Liver (tissue), 9 donors: Measurements from ENCODE around the gene BICDL1. TPM values are rescaled to one million over a fixed set of nuclear protein-coding genes. Genes with fewer than 3 reads are reported as not detected.

ENCODE experiments used
- DNase-seq: peaks from one replicate; pipeline ENCODE4 v3.0.0-alpha.2; 2017; ENCODE audit warnings: low spot score
- H3K27ac ChIP-seq, 2 donors: one replicate each; pipeline ENCODE4 v1.7.0; 2013; ENCODE audit warnings: inconsistent platforms in 2 of 2, low read length in 2 of 2, control low read depth in 1 of 2, low read depth in 1 of 2, mild to moderate bottlenecking in 1 of 2
- H3K27me3 ChIP-seq, 4 donors: one replicate each; pipeline versions ENCODE4 v1.6.1 to v1.7.0; 2013; ENCODE audit warnings: low read length in 3 of 4, inconsistent platforms in 1 of 4, mild to moderate bottlenecking in 1 of 4, moderate library complexity in 1 of 4; ENCODE audit not compliant: control insufficient read depth in 4 of 4, insufficient read depth in 4 of 4
- H3K36me3 ChIP-seq, 4 donors: one replicate each; pipeline versions ENCODE4 v1.6.1 to v1.7.0; 2013; ENCODE audit warnings: low read length in 3 of 4, mild to moderate bottlenecking in 3 of 4, low read depth in 1 of 4, moderate library complexity in 1 of 4; ENCODE audit not compliant: control insufficient read depth in 4 of 4, insufficient read depth in 3 of 4
- H3K4me1 ChIP-seq, 4 donors: one replicate each; pipeline versions ENCODE4 v1.6.1 to v1.7.0; 2013; ENCODE audit warnings: low read length in 3 of 4, mild to moderate bottlenecking in 3 of 4, moderate library complexity in 1 of 4; ENCODE audit not compliant: control insufficient read depth in 4 of 4, insufficient read depth in 4 of 4
- H3K4me3 ChIP-seq, 3 donors: one replicate each; pipeline versions ENCODE4 v1.6.1 to v1.7.0; 2013; ENCODE audit warnings: low read length in 3 of 3, control low read depth in 1 of 3, low read depth in 1 of 3, mild to moderate bottlenecking in 1 of 3
- H3K9ac ChIP-seq, 2 donors: one replicate each; pipeline ENCODE4 v1.7.0; 2013; ENCODE audit warnings: low read length in 2 of 2, mild to moderate bottlenecking in 2 of 2, moderate library complexity in 2 of 2, control low read depth in 1 of 2, low read depth in 1 of 2
- H3K9me3 ChIP-seq, 4 donors: one replicate each; pipeline versions ENCODE4 v1.6.1 to v1.7.0; 2013; ENCODE audit warnings: low read length in 3 of 4; ENCODE audit not compliant: control insufficient read depth in 4 of 4
- FOXA1 ChIP-seq: IDR thresholded peaks from 2 replicates; pipeline ENCODE4 v1.6.1; 2016; ENCODE audit warnings: antibody characterized with exemption
- FOXA2 ChIP-seq: IDR thresholded peaks from 2 replicates; pipeline ENCODE4 v1.6.1; 2016; ENCODE audit warnings: antibody characterized with exemption
- HNF4G ChIP-seq: IDR thresholded peaks from 2 replicates; pipeline ENCODE4 v1.6.1; 2016; ENCODE audit warnings: antibody characterized with exemption
- JUND ChIP-seq, 2 donors: IDR thresholded peaks; 2 replicates each; pipeline ENCODE4 v1.6.1; 2016; ENCODE audit warnings: antibody characterized with exemption in 2 of 2
- RAD21 ChIP-seq, 2 donors: IDR thresholded peaks; 2 replicates each; pipeline ENCODE4 v1.6.1; 2016; ENCODE audit warnings: antibody characterized with exemption in 2 of 2, mild to moderate bottlenecking in 2 of 2
- RXRA ChIP-seq, 2 donors: IDR thresholded peaks; 2 replicates each; pipeline ENCODE4 v1.6.1; 2017 to 2018; ENCODE audit warnings: antibody characterized with exemption in 2 of 2, mild to moderate bottlenecking in 1 of 2
- SP1 ChIP-seq: IDR thresholded peaks from 2 replicates; pipeline ENCODE4 v1.6.1; 2018; ENCODE audit warnings: antibody characterized with exemption, mild to moderate bottlenecking
- WGBS: extraction: QIAGEN DNeasy Blood & Tissue Kit; methylation state at CpG from one replicate; pipeline ENCODE4 v1.1.7; 2013; 5-methylcytosine and 5-hydroxymethylcytosine counted together
- polyA plus RNA-seq, 2 donors: library from polyadenylated mRNA; stranded (reverse) in 1 of 2; unstranded in 1 of 2; fragments of 200-250 nt in 1 of 2; fragments of >200 nt in 1 of 2; fragmentation: Nextera tagmentation in 1 of 2; extraction: Ambion mirVana in 1 of 2; gene quantifications; one replicate each; pipeline versions ENCODE4 v1.2.1 to v1.2.3, GENCODE V29; 2013 to 2015
- total RNA-seq, 2 donors: library from RNA; depleted of rRNA; stranded (reverse); fragments of >200 nt; gene quantifications; one replicate each; pipeline ENCODE4 v1.2.3, GENCODE V29; 2014
- TF ChIP-seq, protein P1 (sequence below): IDR thresholded peaks from 2 replicates; pipeline ENCODE4 v1.6.1; 2016; ENCODE audit warnings: antibody characterized with exemption, mild to moderate bottlenecking
- TF ChIP-seq, protein P2 (sequence below): IDR thresholded peaks from 2 replicates; pipeline ENCODE4 v1.6.1; 2016; ENCODE audit warnings: antibody characterized with exemption
- donor health status: healthy.
- donor health status: healthy.
- donor health status: healthy.
- donor health status: healthy.
- donor health status: healthy.

The BICDL1 gene
- total and polyA plus RNA-seq, 4 donors: 0.65 to 3.8 (median 2.3) TPM

DNA sequence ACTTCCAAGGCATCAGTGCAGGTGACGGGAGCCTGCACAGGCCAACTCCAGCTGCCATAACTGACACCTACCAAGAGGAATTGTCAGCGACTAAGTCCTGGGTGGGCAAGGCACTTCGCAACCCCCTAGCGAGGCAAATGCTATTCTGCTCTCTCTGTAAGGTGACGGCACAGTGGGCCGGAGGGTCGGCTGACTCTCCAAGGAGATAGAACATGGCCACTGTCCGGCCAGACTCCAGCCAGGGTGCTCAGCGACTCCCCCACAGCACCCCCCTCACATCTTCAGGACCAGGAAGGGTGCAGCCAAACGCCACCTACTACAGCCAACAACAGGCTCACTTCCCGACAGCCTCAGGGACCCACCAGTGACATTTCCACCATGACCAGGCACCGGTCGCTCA, 114.3 kb downstream of the BICDL1 start:
- H3K9me3 ChIP-seq: no peaks in the 10 kb centered on the region
- peaks cover 0 to 9% (median 3%) of the 10 kb centered on the region in 4 donors for H3K4me1 ChIP-seq
- H3K9ac ChIP-seq: no peak overlapping the region
- no peak for DNase-seq
- H3K4me3 ChIP-seq: no peak overlapping the region
- TF ChIP-seq RXRA (IDR thresholded peaks at IDR 0.05): no peak
- H3K27me3 ChIP-seq: no peaks in the 10 kb centered on the region
- peaks cover 6 to 34% (median 15%) of the 10 kb centered on the region in 4 donors for H3K36me3 ChIP-seq
- 96% methylated on average over 13 of the region's 13 CpGs for WGBS
- H3K27ac ChIP-seq: no peak overlapping the region

GRCh38 chr12:120106151-120106550, 117.1 kb downstream of the BICDL1 start:
- H3K9ac ChIP-seq: no peak overlapping the region
- H3K4me1 ChIP-seq: peaks cover under 1 to 18% (median 3%) of the 10 kb centered on the region in 4 donors
- TF ChIP-seq, protein P1, sequence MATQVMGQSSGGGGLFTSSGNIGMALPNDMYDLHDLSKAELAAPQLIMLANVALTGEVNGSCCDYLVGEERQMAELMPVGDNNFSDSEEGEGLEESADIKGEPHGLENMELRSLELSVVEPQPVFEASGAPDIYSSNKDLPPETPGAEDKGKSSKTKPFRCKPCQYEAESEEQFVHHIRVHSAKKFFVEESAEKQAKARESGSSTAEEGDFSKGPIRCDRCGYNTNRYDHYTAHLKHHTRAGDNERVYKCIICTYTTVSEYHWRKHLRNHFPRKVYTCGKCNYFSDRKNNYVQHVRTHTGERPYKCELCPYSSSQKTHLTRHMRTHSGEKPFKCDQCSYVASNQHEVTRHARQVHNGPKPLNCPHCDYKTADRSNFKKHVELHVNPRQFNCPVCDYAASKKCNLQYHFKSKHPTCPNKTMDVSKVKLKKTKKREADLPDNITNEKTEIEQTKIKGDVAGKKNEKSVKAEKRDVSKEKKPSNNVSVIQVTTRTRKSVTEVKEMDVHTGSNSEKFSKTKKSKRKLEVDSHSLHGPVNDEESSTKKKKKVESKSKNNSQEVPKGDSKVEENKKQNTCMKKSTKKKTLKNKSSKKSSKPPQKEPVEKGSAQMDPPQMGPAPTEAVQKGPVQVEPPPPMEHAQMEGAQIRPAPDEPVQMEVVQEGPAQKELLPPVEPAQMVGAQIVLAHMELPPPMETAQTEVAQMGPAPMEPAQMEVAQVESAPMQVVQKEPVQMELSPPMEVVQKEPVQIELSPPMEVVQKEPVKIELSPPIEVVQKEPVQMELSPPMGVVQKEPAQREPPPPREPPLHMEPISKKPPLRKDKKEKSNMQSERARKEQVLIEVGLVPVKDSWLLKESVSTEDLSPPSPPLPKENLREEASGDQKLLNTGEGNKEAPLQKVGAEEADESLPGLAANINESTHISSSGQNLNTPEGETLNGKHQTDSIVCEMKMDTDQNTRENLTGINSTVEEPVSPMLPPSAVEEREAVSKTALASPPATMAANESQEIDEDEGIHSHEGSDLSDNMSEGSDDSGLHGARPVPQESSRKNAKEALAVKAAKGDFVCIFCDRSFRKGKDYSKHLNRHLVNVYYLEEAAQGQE: no peak
- TF ChIP-seq HNF4G (no peak), RAD21 (IDR thresholded peaks at IDR 0.05) (no peak), SP1 (no peak), RXRA (IDR thresholded peaks at IDR 0.05) (no peak)
- TF ChIP-seq, protein P2, sequence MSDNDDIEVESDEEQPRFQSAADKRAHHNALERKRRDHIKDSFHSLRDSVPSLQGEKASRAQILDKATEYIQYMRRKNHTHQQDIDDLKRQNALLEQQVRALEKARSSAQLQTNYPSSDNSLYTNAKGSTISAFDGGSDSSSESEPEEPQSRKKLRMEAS: no peak
- no peak overlapping the region for H3K27ac ChIP-seq
- WGBS: 91% methylated on average over 1 of the region's 1 CpG
- no peak for DNase-seq
- H3K4me3 ChIP-seq: no peak overlapping the region
- no peaks in the 10 kb centered on the region for H3K9me3 ChIP-seq
- peaks cover 6 to 20% (median 13%) of the 10 kb centered on the region in 4 donors for H3K36me3 ChIP-seq
- no peaks in the 10 kb centered on the region for H3K27me3 ChIP-seq

GRCh38 chr12:120109570-120110267, 120.7 kb downstream of the BICDL1 start:
- Histone ChIP-seq H3K4me1 (peaks cover 0 to 11% (median 4%) of the 10 kb centered on the region in 4 donors), H3K36me3 (peaks cover 0 to 10% (median 8%) of the 10 kb centered on the region in 4 donors), H3K27ac (no peak overlapping the region), H3K4me3 (no peak overlapping the region), H3K9me3 (no peaks in the 10 kb centered on the region), H3K27me3 (no peaks in the 10 kb centered on the region), H3K9ac (no peak overlapping the region)
- TF ChIP-seq FOXA1 (no peak), FOXA2 (no peak), RXRA (IDR thresholded peaks at IDR 0.05) (no peak), JUND (IDR thresholded peaks at IDR 0.05) (no peak), SP1 (no peak)
- no peak for DNase-seq
- WGBS: 90% methylated on average over 10 of the region's 10 CpGs
